ENCODE data around the gene TMEM43. TPM values are rescaled to one million over a fixed set of nuclear protein-coding genes. Genes with fewer than 3 reads are reported as not detected.

The TMEM43 gene
- total and polyA plus RNA-seq, 4 experiments from 2014 or later = 69.3 to 143 (median 76.7) TPM

GRCh38 chr3:14144423-14145075, 19.7 kb downstream of the TMEM43 start:
- intact Hi-C loops (cut with micrococcal nuclease) = loop anchor here (1.0 to 5.0 kb wide), 3 partner anchors 20 to 247 kb away; partner anchors contain the start of genes CHCHD4, LSM3 and XPC
- Mint-ChIP-seq H3K4me3 (peak overlapping the region; percentile 73 to 89 (median 82)), H3K9me3 (no peaks in the 10 kb centered on the region), H3K36me3 (peaks cover 20 to 61% of the 10 kb centered on the region in 2 donors), H3K27ac (peak overlapping the region; percentile 95 to 100 (median 100)), H3K27me3 (no peaks in the 10 kb centered on the region), H3K4me1 (peaks cover 45 to 72% (median 60%) of the 10 kb centered on the region in 4 donors)
- Histone ChIP-seq H3K27ac (ENCODE audit: low read depth, low read length) (peak overlapping the region; percentile 95), H3K36me3 (ENCODE audit: insufficient read depth, low read length) (peaks cover 38% of the 10 kb centered on the region), H3K9me3 (ENCODE audit: control insufficient read depth in 1 of 2, low read length in 2 of 2) (no peaks in the 10 kb centered on the region), H3K27me3 (ENCODE audit: insufficient read depth, low read length) (no peaks in the 10 kb centered on the region), H3K4me1 (ENCODE audit: insufficient read depth, low read length) (peaks cover 67% of the 10 kb centered on the region), H3K4me3 (ENCODE audit: low read length in 2 of 2) (peak overlapping the region in 1 of 2 donors; percentile 29)
- ChIA-PET CTCF (ENCODE audit: partially characterized antibody) (interaction anchor here (1.1 to 5.8 kb wide), 11 partner anchors 8 to 259 kb away, joined by 3 to 41 read pairs (median 7); partner anchors contain the start of genes CHCHD4, LSM3, SLC6A6 and TMEM43), POLR2A (ENCODE audit: partially characterized antibody) (interaction anchor here (0.6 to 18.6 kb wide), 18 partner anchors 16 to 805 kb away, joined by 3 to 342 read pairs (median 3); partner anchors contain the start of genes CCDC174, CHCHD4, HDAC11 and LSM3)
- DNase-seq = peak; percentile 87 to 96 (median 93)

- peaks cover 19 to 58% of the 10 kb centered on the region in 2 donors for H3K36me3 Mint-ChIP-seq
- Histone ChIP-seq H3K4me3 (ENCODE audit: low read length in 2 of 2) (peak overlapping the region in 1 of 2 donors; percentile 29), H3K9me3 (ENCODE audit: control insufficient read depth in 1 of 2, low read length in 2 of 2) (no peaks in the 10 kb centered on the region), H3K4me1 (ENCODE audit: insufficient read depth, low read length) (peaks cover 60% of the 10 kb centered on the region), H3K27me3 (ENCODE audit: insufficient read depth, low read length) (no peaks in the 10 kb centered on the region), H3K36me3 (ENCODE audit: insufficient read depth, low read length) (peaks cover 36% of the 10 kb centered on the region), H3K27ac (ENCODE audit: low read depth, low read length) (peak overlapping the region; percentile 95)
- no peak for DNase-seq
- H3K4me3 Mint-ChIP-seq = peak overlapping the region in 4 of 8 donors; percentile 18 to 89 (median 83)
- CTCF ChIA-PET (ENCODE audit: partially characterized antibody) = interaction anchor here (1.1 to 5.8 kb wide), 10 partner anchors 8 to 257 kb away, joined by 3 to 41 read pairs (median 7); partner anchors contain the start of genes CHCHD4, LSM3, SLC6A6 and TMEM43
- intact Hi-C loops (cut with micrococcal nuclease) = no loop called here
- peak overlapping the region; percentile 95 to 100 (median 100) for H3K27ac Mint-ChIP-seq
- POLR2A ChIA-PET (ENCODE audit: partially characterized antibody) = interaction anchor here (0.6 to 18.6 kb wide), 13 partner anchors 14 to 804 kb away, joined by 3 to 342 read pairs (median 3); partner anchors contain the start of genes CHCHD4, HDAC11, LSM3 and TMEM43
- peaks cover 45 to 70% (median 56%) of the 10 kb centered on the region in 4 donors for H3K4me1 Mint-ChIP-seq
- H3K9me3 Mint-ChIP-seq = no peaks in the 10 kb centered on the region
- no peaks in the 10 kb centered on the region for H3K27me3 Mint-ChIP-seq
Observed at GRCh38 chr3:14145236-14145635, 20.4 kb downstream of the TMEM43 start.

GRCh38 chr3:14145670-14146380, 21.0 kb downstream of the TMEM43 start:
- H3K9me3 ChIP-seq (ENCODE audit: control insufficient read depth in 1 of 2, low read length in 2 of 2) = no peaks in the 10 kb centered on the region
- intact Hi-C loops (cut with micrococcal nuclease) = no loop called here
- H3K27me3 ChIP-seq (ENCODE audit: insufficient read depth, low read length) = no peaks in the 10 kb centered on the region
- H3K36me3 ChIP-seq (ENCODE audit: insufficient read depth, low read length) = peaks cover 40% of the 10 kb centered on the region
- no peak for DNase-seq
- H3K27me3 Mint-ChIP-seq = no peaks in the 10 kb centered on the region
- ChIA-PET CTCF (ENCODE audit: partially characterized antibody) (interaction anchor here (1.2 to 5.8 kb wide), 6 partner anchors 14 to 249 kb away, joined by 7 to 41 read pairs (median 13); partner anchors contain the start of genes CHCHD4, LSM3, TMEM43 and XPC), POLR2A (ENCODE audit: partially characterized antibody) (interaction anchor here (0.6 to 18.6 kb wide), 8 partner anchors 13 to 803 kb away, joined by 3 to 342 read pairs (median 4); partner anchors contain the start of genes CHCHD4, LSM3, TMEM43 and XPC)
- peak overlapping the region; percentile 96 to 100 (median 100) for H3K27ac Mint-ChIP-seq
- peak overlapping the region; percentile 95 for H3K27ac ChIP-seq (ENCODE audit: low read depth, low read length)
- H3K4me1 Mint-ChIP-seq = peaks cover 41 to 64% (median 51%) of the 10 kb centered on the region in 4 donors
- H3K9me3 Mint-ChIP-seq = no peaks in the 10 kb centered on the region
- H3K4me1 ChIP-seq (ENCODE audit: insufficient read depth, low read length) = peaks cover 54% of the 10 kb centered on the region
- peaks cover 21 to 61% of the 10 kb centered on the region in 2 donors for H3K36me3 Mint-ChIP-seq
- no peak overlapping the region for H3K4me3 ChIP-seq (ENCODE audit: low read length in 2 of 2)
- H3K4me3 Mint-ChIP-seq = peak overlapping the region in 3 of 8 donors; percentile 34 to 54 (median 48)

GRCh38 chr3:14146381-14147065, 21.7 kb downstream of the TMEM43 start:
- ChIA-PET CTCF (ENCODE audit: partially characterized antibody) (interaction anchor here (3.8 to 5.8 kb wide), 2 partner anchors 22 to 29 kb away, joined by 18 to 41 read pairs; partner anchors contain the start of genes CHCHD4 and TMEM43), POLR2A (ENCODE audit: partially characterized antibody) (interaction anchor here (0.8 to 18.6 kb wide), 4 partner anchors 13 to 286 kb away, joined by 3 to 342 read pairs (median 112); partner anchors contain the start of genes CHCHD4, LSM3, TMEM43 and XPC)
- DNase-seq = no peak
- peak overlapping the region; percentile 96 to 100 (median 100) for H3K27ac Mint-ChIP-seq
- peaks cover 23 to 60% of the 10 kb centered on the region in 2 donors for H3K36me3 Mint-ChIP-seq
- Histone ChIP-seq H3K27me3 (ENCODE audit: insufficient read depth, low read length) (no peaks in the 10 kb centered on the region), H3K9me3 (ENCODE audit: control insufficient read depth in 1 of 2, low read length in 2 of 2) (no peaks in the 10 kb centered on the region), H3K27ac (ENCODE audit: low read depth, low read length) (peak overlapping the region; percentile 95), H3K4me1 (ENCODE audit: insufficient read depth, low read length) (peaks cover 47% of the 10 kb centered on the region), H3K36me3 (ENCODE audit: insufficient read depth, low read length) (peaks cover 40% of the 10 kb centered on the region), H3K4me3 (ENCODE audit: low read length in 2 of 2) (no peak overlapping the region)
- H3K9me3 Mint-ChIP-seq = no peaks in the 10 kb centered on the region
- intact Hi-C loops (cut with micrococcal nuclease) = no loop called here
- H3K4me1 Mint-ChIP-seq = peaks cover 35 to 57% (median 45%) of the 10 kb centered on the region in 4 donors
- H3K4me3 Mint-ChIP-seq = no peak overlapping the region
- no peaks in the 10 kb centered on the region for H3K27me3 Mint-ChIP-seq

GRCh38 chr3:14147066-14147435, 22.2 kb downstream of the TMEM43 start:
- peaks cover 30 to 51% (median 39%) of the 10 kb centered on the region in 4 donors for H3K4me1 Mint-ChIP-seq
- DNase-seq = no peak
- no peak overlapping the region for H3K4me3 Mint-ChIP-seq
- ChIA-PET POLR2A (ENCODE audit: partially characterized antibody) (interaction anchor here (0.8 to 18.6 kb wide), 3 partner anchors 18 to 285 kb away, joined by 3 to 342 read pairs (median 220); partner anchors contain the start of genes CHCHD4, LSM3, TMEM43 and XPC), CTCF (ENCODE audit: partially characterized antibody) (interaction anchor here (3.8 to 5.8 kb wide), 2 partner anchors 22 to 28 kb away, joined by 18 to 41 read pairs; partner anchors contain the start of genes CHCHD4 and TMEM43)
- no peak overlapping the region for H3K4me3 ChIP-seq (ENCODE audit: low read length in 2 of 2)
- intact Hi-C loops (cut with micrococcal nuclease) = no loop called here
- H3K27me3 Mint-ChIP-seq = no peaks in the 10 kb centered on the region
- H3K27me3 ChIP-seq (ENCODE audit: insufficient read depth, low read length) = no peaks in the 10 kb centered on the region
- peak overlapping the region; percentile 85 to 100 (median 100) for H3K27ac Mint-ChIP-seq
- peak overlapping the region; percentile 95 for H3K27ac ChIP-seq (ENCODE audit: low read depth, low read length)
- peaks cover 42% of the 10 kb centered on the region for H3K4me1 ChIP-seq (ENCODE audit: insufficient read depth, low read length)
- peaks cover 25 to 57% of the 10 kb centered on the region in 2 donors for H3K36me3 Mint-ChIP-seq
- H3K36me3 ChIP-seq (ENCODE audit: insufficient read depth, low read length) = peaks cover 44% of the 10 kb centered on the region
- H3K9me3 ChIP-seq (ENCODE audit: control insufficient read depth in 1 of 2, low read length in 2 of 2) = no peaks in the 10 kb centered on the region
- no peaks in the 10 kb centered on the region for H3K9me3 Mint-ChIP-seq

- Histone ChIP-seq H3K36me3 (ENCODE audit: insufficient read depth, low read length) (peaks cover 49% of the 10 kb centered on the region), H3K9me3 (ENCODE audit: control insufficient read depth in 1 of 2, low read length in 2 of 2) (no peaks in the 10 kb centered on the region), H3K4me1 (ENCODE audit: insufficient read depth, low read length) (peaks cover 36% of the 10 kb centered on the region), H3K4me3 (ENCODE audit: low read length in 2 of 2) (no peak overlapping the region), H3K27ac (ENCODE audit: low read depth, low read length) (no peak overlapping the region), H3K27me3 (ENCODE audit: insufficient read depth, low read length) (no peaks in the 10 kb centered on the region)
- ChIA-PET POLR2A (ENCODE audit: partially characterized antibody) (interaction anchor here (18.6 kb wide), 1 partner anchor 19 kb away, joined by 342 read pairs; the partner anchor contains the start of genes CHCHD4 and TMEM43), CTCF (ENCODE audit: partially characterized antibody) (interaction anchor here (3.8 to 5.8 kb wide), 2 partner anchors 23 to 28 kb away, joined by 18 to 41 read pairs; partner anchors contain the start of genes CHCHD4 and TMEM43)
- peaks cover 28 to 56% of the 10 kb centered on the region in 2 donors for H3K36me3 Mint-ChIP-seq
- no peaks in the 10 kb centered on the region for H3K9me3 Mint-ChIP-seq
- H3K4me3 Mint-ChIP-seq = no peak overlapping the region
- no peaks in the 10 kb centered on the region for H3K27me3 Mint-ChIP-seq
- peaks cover 24 to 48% (median 34%) of the 10 kb centered on the region in 4 donors for H3K4me1 Mint-ChIP-seq
- no peak for DNase-seq
- intact Hi-C loops (cut with micrococcal nuclease) = no loop called here
- peak overlapping the region; percentile 64 to 100 (median 99) for H3K27ac Mint-ChIP-seq
Observed at GRCh38 chr3:14147617-14148016, 22.8 kb downstream of the TMEM43 start.
